SW 1271 (cell line): ENCODE results near the gene CAPN5.

Experiments
- DNase-seq, 2 experiments: peaks; one replicate each; lab custom pipeline; 2025; lab: John Stamatoyannopoulos, UW

Gene CAPN5

DNA sequence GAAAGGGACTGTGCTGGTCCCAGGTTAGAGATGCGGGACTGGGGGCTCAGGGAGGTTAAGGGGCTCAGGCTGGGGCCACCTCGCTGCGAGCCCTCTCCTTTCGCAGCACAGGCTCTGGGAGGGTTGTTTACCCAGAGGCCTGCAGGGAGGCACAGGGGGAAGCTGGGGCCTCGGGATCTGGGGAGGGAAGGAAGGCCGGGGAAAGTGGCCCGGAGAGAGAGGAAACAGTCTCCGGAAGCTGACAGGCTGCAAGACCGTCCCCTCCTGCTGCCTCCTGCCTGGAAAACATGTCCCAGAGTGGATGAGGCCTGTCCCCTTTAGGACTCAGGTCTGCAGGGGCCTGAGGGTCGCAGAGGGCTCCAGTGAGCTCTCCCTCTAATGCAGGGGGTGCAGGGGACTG, 106.7 kb downstream of the CAPN5 start:
- no peak for DNase-seq

DNA sequence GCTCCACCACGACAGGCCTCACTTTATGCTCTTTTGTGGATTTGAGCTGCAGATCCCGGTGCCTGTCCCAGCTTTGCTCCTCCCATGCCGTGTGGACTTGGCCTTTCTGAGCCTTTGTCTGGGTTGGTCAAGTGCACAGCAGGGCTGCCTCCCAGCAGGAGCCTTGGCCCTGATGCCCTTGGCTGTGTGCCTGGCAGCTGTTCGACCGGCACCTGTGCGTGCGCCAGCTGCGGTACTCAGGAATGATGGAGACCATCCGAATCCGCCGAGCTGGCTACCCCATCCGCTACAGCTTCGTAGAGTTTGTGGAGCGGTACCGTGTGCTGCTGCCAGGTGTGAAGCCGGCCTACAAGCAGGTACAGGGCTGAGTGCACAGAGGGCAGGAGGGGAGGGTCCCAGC, 107.8 kb downstream of the CAPN5 start:
- DNase-seq: no peak

DNA sequence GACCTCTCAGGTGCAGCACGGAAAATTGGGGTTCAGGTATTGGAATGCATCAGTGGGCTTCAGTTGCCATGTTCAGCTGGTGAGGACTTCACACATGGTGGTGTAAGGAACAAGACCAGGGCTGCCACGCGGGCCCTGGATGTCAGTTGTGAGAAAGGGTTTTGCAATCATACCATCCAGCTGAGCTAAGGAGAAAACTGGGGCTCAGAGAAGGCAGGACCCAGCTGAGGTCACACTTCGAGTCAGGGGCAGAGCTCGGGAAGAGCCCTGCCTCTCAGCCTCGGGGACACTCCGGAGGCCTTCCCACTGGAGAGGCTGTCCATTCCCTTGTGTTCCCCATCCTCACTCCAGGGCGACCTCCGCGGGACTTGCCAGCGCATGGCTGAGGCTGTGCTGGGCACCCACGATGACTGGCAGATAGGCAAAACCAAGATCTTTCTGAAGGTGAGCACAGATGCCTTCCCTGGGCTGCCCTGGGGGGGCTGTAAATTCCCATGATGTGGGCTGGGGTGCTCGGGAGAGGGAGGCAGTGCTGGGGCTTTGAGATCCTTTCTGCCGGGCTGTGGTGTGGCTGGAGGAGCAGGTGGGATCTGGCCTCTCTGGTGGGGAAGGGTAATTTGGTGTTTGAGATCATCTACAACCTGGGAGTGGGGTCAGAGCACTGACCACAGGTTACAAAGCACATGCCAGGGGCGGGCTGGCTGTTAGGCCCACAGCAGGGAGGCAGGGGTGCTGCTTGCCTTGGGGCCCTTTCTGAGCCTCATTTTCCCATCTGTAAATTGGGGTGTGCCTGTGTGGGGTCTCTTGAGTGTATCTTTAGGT, 108.5 kb downstream of the CAPN5 start:
- DNase-seq: no peak
